Fibroblast of skin of left quadriceps (primary cell): ENCODE data around the gene LCA5L.
"Not testable (repeated sequence)": the region's sequence is repeated elsewhere in the genome, so short reads cannot be mapped to it uniquely, and the experiment has no call there.

Experiments
- DNase-seq, 2 experiments: peaks; one replicate each; pipeline ENCODE4 v3.0.0-alpha.2; 2013; ENCODE audit warnings: low read depth in 2 of 2

Gene LCA5L

DNA sequence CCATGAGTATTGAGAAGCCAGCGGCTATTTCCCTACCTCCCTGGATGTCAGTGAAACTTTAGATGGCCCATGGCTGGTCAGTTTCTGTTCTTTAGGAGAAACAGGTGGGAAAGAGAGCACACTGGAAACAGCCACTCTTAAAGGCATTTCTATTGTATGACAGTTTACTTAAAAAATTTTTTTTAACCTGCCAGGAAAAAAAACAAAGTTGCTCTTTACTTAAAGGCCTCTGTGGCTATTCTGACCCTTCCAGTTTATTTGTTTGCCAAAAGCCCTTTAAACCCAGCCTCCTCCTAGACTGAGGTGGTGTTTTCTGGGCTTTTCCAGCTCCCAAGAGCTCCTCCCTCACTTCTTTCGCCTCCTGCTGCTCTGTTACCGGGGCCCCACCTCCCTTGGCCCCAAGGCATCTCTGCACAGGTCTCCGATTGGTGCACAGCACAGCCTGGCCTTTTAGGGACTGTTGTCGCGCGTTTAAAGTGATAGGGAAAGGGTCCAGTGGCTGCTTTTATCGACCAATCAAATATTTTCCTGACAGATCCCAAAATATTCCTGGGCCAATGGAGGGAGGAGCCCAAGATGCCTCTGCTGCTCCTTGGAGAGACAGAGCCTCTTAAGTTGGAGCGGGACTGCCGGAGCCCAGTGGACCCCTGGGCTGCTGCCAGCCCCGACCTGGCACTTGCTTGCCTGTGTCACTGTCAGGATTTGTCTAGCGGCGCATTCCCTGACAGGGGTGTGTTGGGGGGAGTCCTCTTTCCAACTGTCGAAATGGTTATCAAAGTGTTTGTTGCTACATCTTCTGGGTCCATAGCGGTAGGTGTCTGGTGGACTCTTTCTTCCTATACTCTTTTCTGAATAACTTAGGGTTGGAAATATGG is 6.0 kb upstream of the LCA5L start, which contains the start of gene SH3BGR:
SH3BGR (plus strand) TSS at position 639 of the 875 bp plus-strand sequence; CDS start at position 766, 127 bp downstream.
- DNase-seq: no peak

DNA sequence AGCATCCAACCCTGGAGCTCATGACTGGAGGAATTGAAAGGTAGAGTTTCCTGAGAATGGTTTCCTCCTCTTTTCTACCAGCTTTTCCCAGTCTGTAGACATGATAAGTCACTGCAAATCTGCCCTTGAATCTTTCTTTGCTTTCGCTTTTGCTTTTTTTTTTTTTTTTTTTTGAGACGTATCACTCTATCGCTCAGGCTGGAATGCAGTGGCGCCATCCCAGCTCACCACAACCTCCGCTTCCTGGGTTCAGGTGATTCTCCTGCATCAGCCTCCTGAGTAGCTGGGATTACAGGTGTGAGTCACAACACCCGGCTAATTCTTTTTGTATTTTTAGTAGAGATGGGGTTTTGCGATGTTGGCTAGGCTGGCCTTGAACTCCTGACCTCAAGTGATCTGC is 1.7 kb upstream of the LCA5L start:
- DNase-seq: no peak

DNA sequence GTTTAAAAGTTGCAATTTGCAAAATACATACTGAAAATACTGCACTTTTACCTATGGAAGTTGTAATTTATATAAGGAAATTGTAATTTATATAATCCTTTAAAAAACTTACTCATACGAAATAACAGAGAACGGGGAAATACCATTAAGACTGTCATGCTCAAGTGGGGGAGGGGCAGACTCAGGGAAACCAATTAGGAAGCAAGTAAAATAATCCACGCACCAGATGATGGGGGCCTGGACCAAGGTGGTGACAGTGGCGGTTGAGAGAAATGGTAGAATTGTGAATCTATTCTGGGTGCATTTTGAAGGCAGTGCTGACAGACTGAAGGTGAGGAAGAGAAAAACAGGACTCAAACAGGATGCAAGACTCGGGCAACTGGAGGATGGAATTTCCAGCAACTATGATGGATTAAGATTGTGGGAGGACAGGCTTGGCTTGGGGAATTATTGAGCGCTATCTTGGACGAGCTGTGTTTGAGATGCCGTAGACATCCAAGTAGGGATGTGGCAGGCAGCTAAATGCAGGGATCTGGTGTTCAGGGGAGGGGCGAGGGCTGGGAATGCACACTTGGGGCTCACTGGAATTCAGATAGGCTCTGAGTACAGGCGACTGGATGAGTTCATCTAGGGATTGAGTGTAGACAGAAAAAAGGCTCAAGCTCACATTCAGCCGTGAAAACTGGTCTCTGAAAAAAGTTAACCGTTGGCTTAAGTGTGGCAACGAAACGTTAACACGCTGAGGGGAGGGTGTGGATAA is 977 bp downstream of the LCA5L start:
- peak in 1 of 2 experiments; percentile 30 for DNase-seq

- DNase-seq: no peak
These were observed 3.8 kb downstream of the LCA5L start for GRCh38 chr21:39441502-39442475.

DNA sequence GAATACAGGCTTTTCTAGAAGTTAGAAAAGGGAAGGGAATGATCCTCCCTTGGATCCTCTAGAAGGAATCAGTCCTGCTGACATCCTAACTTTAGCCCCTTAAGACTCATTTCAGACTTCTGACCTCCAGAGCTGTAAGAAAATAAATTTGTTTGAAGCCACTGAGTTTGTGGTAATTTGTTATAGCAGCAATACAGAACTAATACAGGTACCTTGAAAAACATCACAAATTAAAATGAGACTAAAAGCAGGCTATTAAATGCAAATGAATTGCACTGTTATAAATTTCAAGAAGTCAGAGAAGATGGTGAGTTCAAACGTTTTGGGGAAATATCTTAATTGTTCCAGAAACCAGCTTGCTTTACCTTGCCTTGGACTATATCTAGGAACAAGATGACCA is 6.3 kb downstream of the LCA5L start:
- DNase-seq: no peak

GRCh38 chr21:39434950-39435349 is 10.6 kb downstream of the LCA5L start:
- DNase-seq: no peak

DNA sequence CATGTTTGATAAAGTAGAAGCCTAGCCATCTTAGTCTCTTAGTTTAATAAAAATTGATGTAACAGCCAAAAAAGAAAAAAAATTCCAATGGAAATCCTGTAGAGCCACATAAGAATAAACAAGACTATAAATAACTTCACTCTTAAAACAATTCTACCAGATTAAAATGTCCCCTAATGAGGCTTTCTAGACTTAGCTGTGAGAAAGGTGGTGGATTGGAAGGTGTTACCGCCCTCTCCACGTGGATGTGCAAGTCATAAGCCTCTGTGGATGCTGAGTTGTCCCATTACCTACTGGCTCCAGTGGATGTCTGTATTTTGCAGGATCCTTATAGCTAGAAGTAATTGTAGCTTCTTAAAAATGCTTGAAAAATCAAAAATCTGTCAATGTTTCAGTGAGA is 14.6 kb downstream of the LCA5L start:
- DNase-seq: no peak

DNA sequence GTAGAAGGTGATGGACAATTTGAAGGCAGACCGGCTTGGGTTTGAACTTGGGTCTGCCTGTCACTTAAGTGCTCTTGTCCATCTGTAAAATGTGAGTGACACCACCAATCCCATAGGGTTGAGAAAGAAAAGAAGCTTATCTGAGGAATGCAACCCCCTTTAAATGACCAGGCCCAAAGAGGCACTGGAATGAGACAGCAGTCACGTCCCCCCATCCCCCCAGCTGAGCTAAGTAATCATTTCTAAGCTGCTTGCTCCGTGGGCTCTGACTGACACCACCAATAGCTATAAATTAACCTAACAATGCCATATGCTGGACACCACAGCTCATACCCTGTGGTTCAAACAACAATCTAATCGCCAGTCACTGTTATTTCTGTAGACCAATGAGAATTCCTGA is 15.1 kb downstream of the LCA5L start:
- DNase-seq: no peak

- DNase-seq: no peak
These were observed 15.6 kb downstream of the LCA5L start for GRCh38 chr21:39430016-39430415.

DNA sequence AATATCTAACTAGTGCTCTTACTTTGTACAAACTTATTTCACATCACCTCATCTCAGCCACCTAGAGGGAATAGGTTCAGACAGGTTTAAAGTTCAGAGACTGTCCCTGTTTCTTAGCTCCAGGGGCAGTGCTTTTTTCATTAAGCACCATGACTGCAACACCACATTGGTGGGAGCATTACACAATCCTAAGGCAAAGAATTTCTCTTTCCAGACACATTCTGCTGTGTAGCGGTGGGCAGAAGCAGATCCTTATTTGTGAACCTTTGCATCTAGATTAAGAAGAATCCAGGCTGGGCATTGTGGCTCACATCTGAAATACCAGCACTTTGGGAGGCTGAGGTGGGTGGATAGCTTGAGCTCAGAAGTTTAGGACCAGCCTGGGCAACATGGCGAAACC is 16.1 kb downstream of the LCA5L start:
- DNase-seq: no peak

DNA sequence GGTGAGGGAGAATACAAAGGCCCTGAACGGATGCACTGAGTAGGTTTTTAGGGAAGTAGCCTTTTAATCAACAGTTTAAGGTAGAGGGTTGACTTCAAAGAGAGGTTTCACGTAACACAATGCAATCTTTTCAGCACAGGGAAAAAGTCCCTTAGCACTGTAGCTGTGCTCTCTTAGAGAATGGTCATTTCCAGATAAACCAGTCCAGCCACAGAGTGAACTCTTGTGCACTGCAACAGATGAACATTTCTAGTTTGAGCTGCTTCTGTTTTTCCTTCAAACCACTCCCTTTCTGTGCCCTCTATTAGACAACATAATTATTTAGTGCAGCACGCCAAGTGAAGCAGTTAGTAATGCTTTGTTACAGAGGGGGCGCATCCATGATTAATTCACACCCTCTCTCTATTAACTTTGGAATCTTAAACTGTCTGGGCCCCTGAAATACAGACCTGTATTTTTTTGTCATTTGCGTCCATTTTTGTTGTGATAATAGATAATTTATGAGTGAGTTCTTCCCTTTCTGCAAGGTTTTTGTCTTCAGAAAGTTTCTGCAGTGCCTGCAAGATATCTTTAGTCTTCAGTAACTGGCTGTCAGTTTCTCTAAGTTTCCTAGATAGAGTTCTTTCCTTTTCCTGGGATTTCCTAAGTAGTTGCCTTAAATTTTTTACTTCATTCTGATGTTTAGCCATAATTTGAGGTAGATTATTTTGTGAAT is 22.9 kb downstream of the LCA5L start:
- DNase-seq: no peak

- not testable (repeated sequence) for DNase-seq
These were observed 26.4 kb downstream of the LCA5L start for GRCh38 chr21:39419204-39419603.

- DNase-seq: no peak
These were observed 39.5 kb downstream of the LCA5L start for GRCh38 chr21:39406065-39406464.

DNA sequence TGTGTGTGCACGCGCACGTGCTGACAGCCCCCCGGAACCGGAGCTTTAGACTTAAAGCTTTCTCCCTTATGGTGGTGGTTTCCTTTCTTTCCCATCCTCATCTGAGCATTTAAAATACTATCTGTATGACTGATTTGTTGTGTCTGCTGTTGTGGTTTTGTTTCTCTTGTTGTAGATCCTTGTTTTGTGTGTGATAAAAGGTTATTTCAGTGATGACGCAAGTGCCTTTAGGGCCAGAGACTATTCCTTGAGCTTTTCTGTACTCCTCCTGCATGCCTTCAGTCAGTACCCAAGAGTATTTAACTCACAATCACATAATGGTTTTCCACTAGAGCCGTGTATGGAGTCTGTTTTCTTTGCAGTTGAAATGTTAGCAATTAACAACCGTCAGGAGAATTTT is 45.4 kb downstream of the LCA5L start:
- no peak for DNase-seq

- no peak for DNase-seq
These were observed 47.8 kb downstream of the LCA5L start for GRCh38 chr21:39397646-39398385.

- DNase-seq: no peak
These were observed 52.6 kb downstream of the LCA5L start for GRCh38 chr21:39392981-39393380.

DNA sequence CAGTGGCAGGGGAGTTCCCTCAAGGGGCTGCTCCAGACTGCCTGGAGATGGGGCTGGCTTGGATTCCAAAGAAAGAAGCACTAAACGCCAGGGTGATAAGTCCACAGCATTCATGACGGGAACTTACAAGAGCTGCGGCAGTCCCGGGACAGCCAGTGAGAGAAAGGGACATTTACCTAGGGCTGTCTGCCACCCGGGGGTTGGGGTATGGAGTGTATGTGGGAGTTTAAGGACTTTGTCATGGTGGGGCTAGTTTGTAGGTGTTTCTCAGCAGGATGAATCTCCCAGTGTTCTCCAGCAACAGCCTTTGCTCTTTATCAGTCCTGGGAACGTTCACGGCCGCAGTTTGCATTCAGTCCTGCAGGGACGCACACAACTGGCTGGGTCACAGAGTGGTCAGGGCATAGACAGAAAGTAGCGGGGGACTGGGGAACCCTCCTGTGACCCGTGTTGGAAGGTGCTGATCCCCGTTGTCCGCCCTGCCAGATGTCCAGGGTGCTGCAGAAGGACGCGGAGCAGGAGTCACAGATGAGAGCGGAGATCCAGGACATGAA is 55.3 kb downstream of the LCA5L start:
- no peak for DNase-seq

GRCh38 chr21:39388811-39389155 is 56.8 kb downstream of the LCA5L start:
- DNase-seq: no peak

GRCh38 chr21:39388038-39388810 is 57.4 kb downstream of the LCA5L start:
- peak in 1 of 2 experiments; percentile 45 for DNase-seq
